OCI-LY1 (cell line): ENCODE measurements around the gene TEX13A.

Experiments used
- CTCF ChIP-seq: fragments of 200-600 bp; sonication (generic), shearing (Covaris generic); IDR thresholded peaks from 2 replicates; pipeline ENCODE4 v1.5.1; 2017; ENCODE audit warnings: mild to moderate bottlenecking, antibody characterized with exemption, low read length, moderate library complexity, mixed read lengths
- EZH2 ChIP-seq: fragments of 200-600 bp; sonication (generic), shearing (Covaris generic); IDR thresholded peaks from 2 replicates; pipeline ENCODE4 v1.8.0; 2017; ENCODE audit warnings: borderline replicate concordance, mixed run types, mild to moderate bottlenecking, antibody characterized with exemption, low read length, moderate library complexity, mixed read lengths

GRCh38 chrX:105263171-105263570, 42.7 kb upstream of the TEX13A start:
- no peak for TF ChIP-seq CTCF
- no peak for TF ChIP-seq EZH2
